CD4-positive, alpha-beta T cell treated with Interleukin-17A for 4 hours (primary cell): ENCODE data around the gene CDYL2.
"Not testable (repeated sequence)": the region's sequence is repeated elsewhere in the genome, so short reads cannot be mapped to it uniquely, and the experiment has no call there.

ENCODE experiments used
- DNase-seq: peaks from one replicate; pipeline ENCODE4 v3.0.0-alpha.2; 2020; ENCODE audit warnings: mixed read lengths

Gene CDYL2

GRCh38 chr16:80807906-80808305 lies 3.5 kb upstream of the CDYL2 start:
- no peak for DNase-seq

- DNase-seq: peak; percentile 64
Measured at GRCh38 chr16:80806927-80807340, 2.5 kb upstream of the CDYL2 start.

- DNase-seq: no peak
Measured at GRCh38 chr16:80806289-80806688, 1.9 kb upstream of the CDYL2 start.

- peak; percentile 73 for DNase-seq
Measured at GRCh38 chr16:80804056-80804525, 307 bp downstream of the CDYL2 start.

GRCh38 chr16:80803339-80804055 lies 901 bp downstream of the CDYL2 start:
- DNase-seq: peak; percentile 63

- DNase-seq: no peak
Measured at GRCh38 chr16:80802902-80803301, 1.5 kb downstream of the CDYL2 start.

- DNase-seq: no peak
Measured at GRCh38 chr16:80802138-80802537, 2.3 kb downstream of the CDYL2 start.

- no peak for DNase-seq
Measured at GRCh38 chr16:80794071-80794470, 10.3 kb downstream of the CDYL2 start.

- DNase-seq: no peak
Measured at GRCh38 chr16:80792031-80792430, 12.4 kb downstream of the CDYL2 start.

GRCh38 chr16:80791411-80791810 lies 13.0 kb downstream of the CDYL2 start:
- DNase-seq: no peak

GRCh38 chr16:80790751-80791150 lies 13.6 kb downstream of the CDYL2 start:
- DNase-seq: no peak

- DNase-seq: no peak
Measured at GRCh38 chr16:80788027-80788426, 16.4 kb downstream of the CDYL2 start.

- not testable (repeated sequence) for DNase-seq
Measured at GRCh38 chr16:80786561-80786960, 17.8 kb downstream of the CDYL2 start.

GRCh38 chr16:80784951-80785350 lies 19.4 kb downstream of the CDYL2 start:
- no peak for DNase-seq

- no peak for DNase-seq
Measured at GRCh38 chr16:80778703-80779102, 25.7 kb downstream of the CDYL2 start.

GRCh38 chr16:80776856-80777255 lies 27.5 kb downstream of the CDYL2 start:
- no peak for DNase-seq

GRCh38 chr16:80775450-80775849 lies 28.9 kb downstream of the CDYL2 start:
- DNase-seq: no peak

- DNase-seq: no peak
Measured at GRCh38 chr16:80766798-80767197, 37.6 kb downstream of the CDYL2 start.

GRCh38 chr16:80759419-80760162 lies 44.8 kb downstream of the CDYL2 start:
- no peak for DNase-seq

- DNase-seq: no peak
Measured at GRCh38 chr16:80754476-80754875, 49.9 kb downstream of the CDYL2 start.

GRCh38 chr16:80752541-80752940 lies 51.9 kb downstream of the CDYL2 start:
- no peak for DNase-seq

GRCh38 chr16:80751167-80751566 lies 53.2 kb downstream of the CDYL2 start:
- no peak for DNase-seq

GRCh38 chr16:80746231-80746630 lies 58.2 kb downstream of the CDYL2 start:
- DNase-seq: no peak

- DNase-seq: no peak
Measured at GRCh38 chr16:80744856-80745255, 59.5 kb downstream of the CDYL2 start.
